Liver (tissue), 9 donors: Measurements from ENCODE around the gene DCC. TPM values are rescaled to one million over a fixed set of nuclear protein-coding genes. Genes with fewer than 3 reads are reported as not detected.

Experiments used
- DNase-seq: peaks from one replicate; pipeline ENCODE4 v3.0.0-alpha.2; 2017; ENCODE audit warnings: low spot score
- H3K27ac ChIP-seq, 2 donors: one replicate each; pipeline ENCODE4 v1.7.0; 2013; ENCODE audit warnings: inconsistent platforms in 2 of 2, low read length in 2 of 2, control low read depth in 1 of 2, low read depth in 1 of 2, mild to moderate bottlenecking in 1 of 2
- H3K27me3 ChIP-seq, 4 donors: one replicate each; pipeline versions ENCODE4 v1.6.1 to v1.7.0; 2013; ENCODE audit warnings: low read length in 3 of 4, inconsistent platforms in 1 of 4, mild to moderate bottlenecking in 1 of 4, moderate library complexity in 1 of 4; ENCODE audit not compliant: control insufficient read depth in 4 of 4, insufficient read depth in 4 of 4
- H3K36me3 ChIP-seq, 4 donors: one replicate each; pipeline versions ENCODE4 v1.6.1 to v1.7.0; 2013; ENCODE audit warnings: low read length in 3 of 4, mild to moderate bottlenecking in 3 of 4, low read depth in 1 of 4, moderate library complexity in 1 of 4; ENCODE audit not compliant: control insufficient read depth in 4 of 4, insufficient read depth in 3 of 4
- H3K4me1 ChIP-seq, 4 donors: one replicate each; pipeline versions ENCODE4 v1.6.1 to v1.7.0; 2013; ENCODE audit warnings: low read length in 3 of 4, mild to moderate bottlenecking in 3 of 4, moderate library complexity in 1 of 4; ENCODE audit not compliant: control insufficient read depth in 4 of 4, insufficient read depth in 4 of 4
- H3K4me3 ChIP-seq, 3 donors: one replicate each; pipeline versions ENCODE4 v1.6.1 to v1.7.0; 2013; ENCODE audit warnings: low read length in 3 of 3, control low read depth in 1 of 3, low read depth in 1 of 3, mild to moderate bottlenecking in 1 of 3
- H3K9ac ChIP-seq, 2 donors: one replicate each; pipeline ENCODE4 v1.7.0; 2013; ENCODE audit warnings: low read length in 2 of 2, mild to moderate bottlenecking in 2 of 2, moderate library complexity in 2 of 2, control low read depth in 1 of 2, low read depth in 1 of 2
- H3K9me3 ChIP-seq, 4 donors: one replicate each; pipeline versions ENCODE4 v1.6.1 to v1.7.0; 2013; ENCODE audit warnings: low read length in 3 of 4; ENCODE audit not compliant: control insufficient read depth in 4 of 4
- ATF3 ChIP-seq: IDR thresholded peaks from 2 replicates; pipeline ENCODE4 v1.6.1; 2016; ENCODE audit warnings: antibody characterized with exemption
- CTCF ChIP-seq: fragments of 150-350 bp; IDR thresholded peaks from 2 replicates; pipeline ENCODE4 v1.5.1; 2017; ENCODE audit warnings: improper control_type of control experiment, low read depth, low read length; ENCODE audit not compliant: missing input control
- EGR1 ChIP-seq, 2 donors: IDR thresholded peaks; 2 replicates each; pipeline ENCODE4 v1.6.1; 2016 to 2018; ENCODE audit warnings: antibody characterized with exemption in 2 of 2, low read depth in 2 of 2
- FOXA1 ChIP-seq: IDR thresholded peaks from 2 replicates; pipeline ENCODE4 v1.6.1; 2016; ENCODE audit warnings: antibody characterized with exemption
- FOXA2 ChIP-seq: IDR thresholded peaks from 2 replicates; pipeline ENCODE4 v1.6.1; 2016; ENCODE audit warnings: antibody characterized with exemption
- GABPA ChIP-seq, 2 donors: IDR thresholded peaks in 1 of 2; conservative IDR thresholded peaks in 1 of 2; 2 replicates each; pipeline ENCODE4 v1.6.1; 2016; ENCODE audit warnings: antibody characterized with exemption in 2 of 2, mild to moderate bottlenecking in 1 of 2, moderate library complexity in 1 of 2
- HNF4A ChIP-seq, 2 donors: conservative IDR thresholded peaks; 2 replicates each; pipeline ENCODE4 v1.6.1; 2016; ENCODE audit warnings: antibody characterized with exemption in 2 of 2, mild to moderate bottlenecking in 2 of 2
- HNF4G ChIP-seq: IDR thresholded peaks from 2 replicates; pipeline ENCODE4 v1.6.1; 2016; ENCODE audit warnings: antibody characterized with exemption
- JUND ChIP-seq, 2 donors: IDR thresholded peaks; 2 replicates each; pipeline ENCODE4 v1.6.1; 2016; ENCODE audit warnings: antibody characterized with exemption in 2 of 2
- MAX ChIP-seq: IDR thresholded peaks from 2 replicates; pipeline ENCODE4 v1.6.1; 2016; ENCODE audit warnings: antibody characterized with exemption
- NR2F2 ChIP-seq: IDR thresholded peaks from 2 replicates; pipeline ENCODE4 v1.6.1; 2016; ENCODE audit warnings: antibody characterized with exemption
- REST ChIP-seq: IDR thresholded peaks from 2 replicates; pipeline ENCODE4 v1.6.1; 2016; ENCODE audit warnings: antibody characterized with exemption, mild to moderate bottlenecking
- SP1 ChIP-seq: IDR thresholded peaks from 2 replicates; pipeline ENCODE4 v1.6.1; 2018; ENCODE audit warnings: antibody characterized with exemption, mild to moderate bottlenecking
- TAF1 ChIP-seq: conservative IDR thresholded peaks from 2 replicates; pipeline ENCODE4 v1.6.1; 2016; ENCODE audit warnings: antibody characterized with exemption, mild to moderate bottlenecking
- YY1 ChIP-seq: IDR thresholded peaks from 2 replicates; pipeline ENCODE4 v1.6.1; 2016; ENCODE audit warnings: antibody characterized with exemption, mild to moderate bottlenecking
- ZBTB33 ChIP-seq: IDR thresholded peaks from 2 replicates; pipeline ENCODE4 v1.6.1; 2016; ENCODE audit warnings: antibody characterized with exemption
- WGBS: extraction: QIAGEN DNeasy Blood & Tissue Kit; methylation state at CpG from one replicate; pipeline ENCODE4 v1.1.7; 2013; 5-methylcytosine and 5-hydroxymethylcytosine counted together
- polyA plus RNA-seq, 2 donors: library from polyadenylated mRNA; stranded (reverse) in 1 of 2; unstranded in 1 of 2; fragments of 200-250 nt in 1 of 2; fragments of >200 nt in 1 of 2; fragmentation: Nextera tagmentation in 1 of 2; extraction: Ambion mirVana in 1 of 2; gene quantifications; one replicate each; pipeline versions ENCODE4 v1.2.1 to v1.2.3, GENCODE V29; 2013 to 2015
- total RNA-seq, 2 donors: library from RNA; depleted of rRNA; stranded (reverse); fragments of >200 nt; gene quantifications; one replicate each; pipeline ENCODE4 v1.2.3, GENCODE V29; 2014
- donor health status: healthy.
- donor health status: healthy.
- donor health status: healthy.
- donor health status: healthy.
- donor health status: healthy.

Gene DCC
- total and polyA plus RNA-seq, 4 donors: under 0.01 to 0.03 TPM; not detected in 2

- TF ChIP-seq REST (no peak), HNF4G (no peak), ATF3 (no peak)
These were observed 112.4 kb downstream of the DCC start (continued) for GRCh38 chr18:52452427-52452826.

GRCh38 chr18:52459890-52460289, 119.9 kb downstream of the DCC start:
- no peak for DNase-seq
- no peaks in the 10 kb centered on the region for H3K27me3 ChIP-seq
- no peaks in the 10 kb centered on the region for H3K4me1 ChIP-seq
- TF ChIP-seq MAX (no peak), YY1 (no peak), NR2F2 (no peak), ZBTB33 (no peak), FOXA1 (no peak), ATF3 (no peak), FOXA2 (no peak), SP1 (no peak), HNF4A (conservative IDR thresholded peaks at IDR 0.05) (no peak), GABPA (IDR thresholded peaks at IDR 0.05 in 1 of 2, conservative IDR thresholded peaks at IDR 0.05 in 1 of 2) (no peak), EGR1 (IDR thresholded peaks at IDR 0.05; ENCODE audit: low read depth in 2 of 2) (no peak), CTCF (no peak), TAF1 (no peak), JUND (IDR thresholded peaks at IDR 0.05) (no peak), HNF4G (no peak), REST (no peak)
- no peak overlapping the region for H3K9ac ChIP-seq
- no peak overlapping the region for H3K4me3 ChIP-seq
- no peak overlapping the region for H3K27ac ChIP-seq
- whole genome bisulfite sequencing: 81% methylated on average over 1 of the region's 1 CpG
- no peaks in the 10 kb centered on the region for H3K36me3 ChIP-seq
- H3K9me3 ChIP-seq: no peaks in the 10 kb centered on the region
